IMR-90 (cell line): ENCODE data around the gene ZFR2. TPM values are rescaled to one million over a fixed set of nuclear protein-coding genes. Genes with fewer than 3 reads are reported as not detected.

Experiments
- ATAC-seq: fragments of 200-7000 bp; cut with Tn5 transposase; 2 replicates; pipeline ENCODE4 v1.9.1; 2020; ENCODE audit warnings: low read depth, mild to moderate bottlenecking, moderate library complexity
- BruUV-seq: library from RNA; stranded (reverse); fragments of 400-500 nt; replicated peaks from 2 replicates; lab custom pipeline; 2021; lab: Mats Ljungman, UMichigan
- CTCF ChIA-PET: fragments of 300-600 bp; formaldehyde crosslinking; extraction: SDS; loops from one replicate; lab custom pipeline; 2021; ENCODE audit warnings: antibody characterized with exemption; lab: Yijun Ruan, JAX
- POLR2A ChIA-PET: fragments of 300-600 bp; sonication (Branson Sonifier 250); formaldehyde crosslinking; loops from one replicate; lab custom pipeline; 2022; ENCODE audit warnings: antibody characterized with exemption; ENCODE audit not compliant: unreplicated experiment; lab: Charles Lee
- DNase-seq: peaks from one replicate; pipeline ENCODE4 v3.0.0; 2013
- H2AFZ ChIP-seq: replicated peaks from 2 replicates; pipeline ENCODE3; 2013; ENCODE audit warnings: low read length, mild to moderate bottlenecking; ENCODE audit not compliant: poor library complexity
- H2AK5ac ChIP-seq: 2 replicates; pipeline ENCODE4 v1.6.1; 2013; ENCODE audit warnings: low read depth, low read length, inconsistent platforms
- H2AK9ac ChIP-seq: replicated peaks from 2 replicates; pipeline ENCODE3; 2013; ENCODE audit warnings: mild to moderate bottlenecking, low read depth, low read length, moderate library complexity; ENCODE audit not compliant: poor library complexity
- H2BK120ac ChIP-seq: 2 replicates; pipeline ENCODE4 v1.6.1; 2013; ENCODE audit warnings: low read depth, low read length, inconsistent platforms
- H2BK15ac ChIP-seq: 3 replicates; pipeline ENCODE4 v1.6.1; 2013; ENCODE audit warnings: low read depth, low read length, inconsistent platforms
- H2BK20ac ChIP-seq: 2 replicates; pipeline ENCODE4 v1.6.1; 2013; ENCODE audit warnings: low read depth, mild to moderate bottlenecking, inconsistent platforms, low read length, moderate library complexity
- H2BK5ac ChIP-seq: 2 replicates; pipeline ENCODE4 v1.6.1; 2013; ENCODE audit warnings: mild to moderate bottlenecking, low read depth, low read length, inconsistent platforms; ENCODE audit not compliant: poor library complexity, severe bottlenecking
- H3K14ac ChIP-seq: replicated peaks from 2 replicates; pipeline ENCODE4 v1.6.1; 2013; ENCODE audit warnings: low read depth, low read length, inconsistent platforms
- H3K18ac ChIP-seq: 2 replicates; pipeline ENCODE4 v1.6.1; 2013; ENCODE audit warnings: low read depth, low read length, control low read depth
- H3K23ac ChIP-seq: 2 replicates; pipeline ENCODE4 v1.6.1; 2013; ENCODE audit warnings: low read depth, low read length, inconsistent platforms
- H3K27ac ChIP-seq: 2 replicates; pipeline ENCODE4 v1.5.1; 2013; ENCODE audit warnings: mild to moderate bottlenecking, control low read depth, low read length; ENCODE audit not compliant: insufficient read depth
- H3K27me3 ChIP-seq: 2 replicates; pipeline ENCODE4 v1.6.1; 2013; ENCODE audit warnings: low read length; ENCODE audit not compliant: control insufficient read depth, insufficient read depth
- H3K36me3 ChIP-seq: 2 replicates; pipeline ENCODE4 v1.6.1; 2013; ENCODE audit warnings: low read length, mixed read lengths; ENCODE audit not compliant: control insufficient read depth, insufficient read depth
- H3K4ac ChIP-seq: 2 replicates; pipeline ENCODE4 v1.6.1; 2013; ENCODE audit warnings: low read depth, low read length, inconsistent platforms
- H3K4me1 ChIP-seq: 2 replicates; pipeline ENCODE4 v1.6.1; 2013; ENCODE audit warnings: low read length, mixed read lengths; ENCODE audit not compliant: control insufficient read depth, insufficient read depth
- H3K4me2 ChIP-seq: 2 replicates; pipeline ENCODE4 v1.6.1; 2013; ENCODE audit warnings: low read depth, mild to moderate bottlenecking, control low read depth, low read length, moderate library complexity
- H3K4me3 ChIP-seq: 2 replicates; pipeline ENCODE4 v1.5.1; 2013; ENCODE audit warnings: low read depth, mild to moderate bottlenecking, control low read depth, low read length, moderate library complexity; ENCODE audit not compliant: insufficient read depth
- H3K56ac ChIP-seq: 2 replicates; pipeline ENCODE4 v1.6.1; 2013; ENCODE audit warnings: low read length, inconsistent platforms; ENCODE audit not compliant: insufficient read depth; ENCODE audit errors: extremely low read depth
- H3K79me1 ChIP-seq, 2 experiments: 2 replicates each; pipeline ENCODE4 v1.6.1; 2013; ENCODE audit warnings: low read length in 2 of 2, inconsistent platforms in 1 of 2, low read depth in 1 of 2
- H3K9ac ChIP-seq: 2 replicates; pipeline ENCODE4 v1.6.1; 2013; ENCODE audit warnings: low read depth, low read length, control low read depth
- H3K9me1 ChIP-seq: 2 replicates; pipeline ENCODE4 v1.6.1; 2013; ENCODE audit warnings: low read length, inconsistent platforms; ENCODE audit not compliant: insufficient read depth
- H3K9me3 ChIP-seq: 2 replicates; pipeline ENCODE4 v1.6.1; 2013; ENCODE audit warnings: low read length; ENCODE audit not compliant: control insufficient read depth, insufficient read depth
- H4K20me1 ChIP-seq: 2 replicates; pipeline ENCODE4 v1.6.1; 2013; ENCODE audit warnings: low read length, inconsistent platforms; ENCODE audit not compliant: insufficient read depth
- H4K5ac ChIP-seq: 2 replicates; pipeline ENCODE4 v1.6.1; 2013; ENCODE audit warnings: mild to moderate bottlenecking, low read depth, low read length, control low read depth
- H4K8ac ChIP-seq, 2 experiments: 2 replicates each; pipeline ENCODE4 v1.6.1; 2013; ENCODE audit warnings: low read depth in 2 of 2, low read length in 2 of 2, control low read depth in 1 of 2, inconsistent platforms in 1 of 2
- H4K91ac ChIP-seq: 2 replicates; pipeline ENCODE4 v1.6.1; 2013; ENCODE audit warnings: low read depth, low read length, inconsistent platforms; ENCODE audit not compliant: insufficient read depth
- CEBPB ChIP-seq: IDR thresholded peaks from 2 replicates; pipeline ENCODE4 v1.6.1; 2012; ENCODE audit warnings: low read depth, low read length, improper control_type of control experiment
- CHD1 ChIP-seq: IDR thresholded peaks from 2 replicates; pipeline ENCODE4 v1.6.1; 2012; ENCODE audit warnings: low read depth, low read length, improper control_type of control experiment
- MXI1 ChIP-seq: IDR thresholded peaks from 2 replicates; pipeline ENCODE4 v1.6.1; 2012; ENCODE audit warnings: low read depth, mild to moderate bottlenecking, low read length, moderate library complexity, borderline replicate concordance
- RAD21 ChIP-seq: IDR thresholded peaks from 2 replicates; pipeline ENCODE4 v1.6.1; 2012; ENCODE audit warnings: low read length, improper control_type of control experiment
- RCOR1 ChIP-seq: IDR thresholded peaks from 2 replicates; pipeline ENCODE4 v1.6.1; 2012; ENCODE audit warnings: mild to moderate bottlenecking, low read length, improper control_type of control experiment; ENCODE audit not compliant: insufficient replicate concordance
- WGBS, 2 experiments: methylation state at CpG; one replicate each; pipeline versions ENCODE4 v1.1.5 to v1.1.7; 2013; ENCODE audit warnings: missing lambda C conversion rate in 2 of 2; ENCODE audit not compliant: insufficient read length in 1 of 2; ENCODE audit errors: extremely low coverage in 2 of 2; 5-methylcytosine and 5-hydroxymethylcytosine counted together
- dilution Hi-C: fragments of 300-500 bp; cut with HindIII; formaldehyde crosslinking; loops from one replicate; pipeline ENCODE4 v1.14.3; 2018; ENCODE audit warnings: low sequenced_read_pairs; ENCODE audit not compliant: unreplicated experiment
- in situ Hi-C: fragments of 300-500 bp; cut with MboI; formaldehyde crosslinking; loops from 3 replicates; pipeline ENCODE4 v1.14.3; 2019; ENCODE audit warnings: low sequenced_read_pairs, inconsistent platforms, mixed read lengths
- intact Hi-C: fragments of 100-400 bp; cut with micrococcal nuclease; formaldehyde crosslinking; loops from 2 replicates; pipeline ENCODE4 v1.10.0; 2022
- polyA plus RNA-seq, 3 experiments: library from polyadenylated mRNA; depleted of rRNA; stranded (reverse); fragments of >200 nt; gene quantifications; 2 replicates each; pipeline ENCODE4 v1.2.3, GENCODE V29; 2012; ENCODE audit warnings: low replicate concordance in 1 of 3
- total RNA-seq: library from RNA; depleted of rRNA; stranded (reverse); fragments of >200 nt; gene quantifications from 2 replicates; pipeline ENCODE4 v1.2.3, GENCODE V29; 2012
- TF ChIP-seq, protein P1 (sequence below): fragments of 150-350 bp; IDR thresholded peaks from 2 replicates; pipeline ENCODE4 v1.6.1; 2017; ENCODE audit warnings: mild to moderate bottlenecking, antibody characterized with exemption, low read length, low read depth

The ZFR2 gene
- total and polyA plus RNA-seq, 2 of the 4 experiments (the other 2 are of a cell fraction) = 0.19 TPM; not detected in 1

DNA sequence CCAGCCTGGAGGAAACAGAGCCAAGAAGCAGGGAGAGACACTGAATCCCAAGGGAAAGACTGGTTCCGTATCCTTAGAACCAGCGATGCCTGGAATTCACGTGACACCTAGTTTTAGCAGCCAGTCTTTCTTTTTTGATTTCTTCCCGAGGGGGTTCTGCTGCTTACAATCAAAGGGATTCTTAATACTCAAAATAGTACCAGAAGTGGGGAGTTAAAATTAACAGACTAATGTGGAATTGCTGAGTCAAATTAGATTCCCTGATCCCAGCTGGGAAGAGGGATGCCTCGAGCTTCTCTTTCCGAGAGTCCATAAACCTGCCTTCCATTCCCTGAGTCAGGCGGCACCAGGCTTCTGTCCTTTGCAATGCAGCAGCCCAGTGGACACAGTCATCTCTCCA is 77.9 kb downstream of the ZFR2 start:
- TF ChIP-seq RAD21 (no peak), RCOR1 (no peak), CHD1 (no peak), MXI1 (no peak), CEBPB (no peak)
- TF ChIP-seq, protein P1, sequence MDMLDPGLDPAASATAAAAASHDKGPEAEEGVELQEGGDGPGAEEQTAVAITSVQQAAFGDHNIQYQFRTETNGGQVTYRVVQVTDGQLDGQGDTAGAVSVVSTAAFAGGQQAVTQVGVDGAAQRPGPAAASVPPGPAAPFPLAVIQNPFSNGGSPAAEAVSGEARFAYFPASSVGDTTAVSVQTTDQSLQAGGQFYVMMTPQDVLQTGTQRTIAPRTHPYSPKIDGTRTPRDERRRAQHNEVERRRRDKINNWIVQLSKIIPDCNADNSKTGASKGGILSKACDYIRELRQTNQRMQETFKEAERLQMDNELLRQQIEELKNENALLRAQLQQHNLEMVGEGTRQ = no peak
- peaks cover 8% of the 10 kb centered on the region for H3K9me3 ChIP-seq
- H3K4ac ChIP-seq = no peak overlapping the region
- H3K9ac ChIP-seq = no peak overlapping the region
- no TSS peak for BruUV-seq
- no peak overlapping the region for H2AK5ac ChIP-seq
- no peak overlapping the region for H3K18ac ChIP-seq
- POLR2A ChIA-PET = no interaction called here
- H3K4me2 ChIP-seq = no peak overlapping the region
- H3K79me1 ChIP-seq = no peaks in the 10 kb centered on the region
- no peaks in the 10 kb centered on the region for H3K4me1 ChIP-seq
- no peaks in the 10 kb centered on the region for H3K36me3 ChIP-seq
- H4K5ac ChIP-seq = no peak overlapping the region
- no peak overlapping the region for H4K8ac ChIP-seq
- H3K23ac ChIP-seq = no peak overlapping the region
- H3K4me3 ChIP-seq = no peak overlapping the region
- no peak overlapping the region for H2BK5ac ChIP-seq
- no CpG with 5 or more reads among the region's 7 CpGs for WGBS, 2 experiments
- no peak overlapping the region for H4K91ac ChIP-seq
- no peak overlapping the region for H2AK9ac ChIP-seq
- H4K20me1 ChIP-seq = no peaks in the 10 kb centered on the region
- no peak overlapping the region for H3K14ac ChIP-seq
- H2BK15ac ChIP-seq = no peak overlapping the region
- H2BK120ac ChIP-seq = no peak overlapping the region
- CTCF ChIA-PET = no interaction called here
- no peak for DNase-seq
- no peak for ATAC-seq
- H2BK20ac ChIP-seq = no peak overlapping the region
- intact Hi-C loops (no loop called here), in situ Hi-C loops (no loop called here), dilution Hi-C loops (no loop called here)
- H3K56ac ChIP-seq = no peak overlapping the region
- H3K27ac ChIP-seq = no peak overlapping the region
- H3K9me1 ChIP-seq = no peaks in the 10 kb centered on the region
- H2AFZ ChIP-seq = no peak overlapping the region
- H3K27me3 ChIP-seq = peaks cover 15% of the 10 kb centered on the region
